ENCODE results near the gene SPATA24. TPM values are rescaled to one million over a fixed set of nuclear protein-coding genes. Genes with fewer than 3 reads are reported as not detected.

The SPATA24 gene
- total and polyA plus RNA-seq, 2 of the 13 experiments (the other 11 are each of a cell fraction or from before 2014, with no cell fraction given) = 6.0 to 11.1 TPM

GRCh38 chr5:139439013-139439903 is 35.4 kb upstream of the SPATA24 start, which contains the start of gene DNAJC18 (continued):
- TF ChIP-seq PATZ1 (CRISPR knock-in tag; IDR thresholded peaks at IDR 0.05) (peak; percentile 65), ZFP1 (CRISPR knock-in tag; IDR thresholded peaks at IDR 0.05) (no peak), ZBTB42 (CRISPR knock-in tag; IDR thresholded peaks at IDR 0.05) (no peak), ZNF609 (CRISPR knock-in tag; IDR thresholded peaks at IDR 0.05; ENCODE audit: borderline replicate concordance) (no peak), ZBTB3 (CRISPR knock-in tag; IDR thresholded peaks at IDR 0.05; ENCODE audit: borderline replicate concordance, low read depth) (no peak), ZNF737 (CRISPR knock-in tag; IDR thresholded peaks at IDR 0.05; ENCODE audit: borderline replicate concordance) (no peak), KLF16 (CRISPR knock-in tag; IDR thresholded peaks at IDR 0.05) (no peak; a peak in 2 of 4 replicates), ZNF776 (CRISPR knock-in tag; IDR thresholded peaks at IDR 0.05) (no peak), ZNF691 (CRISPR knock-in tag; IDR thresholded peaks at IDR 0.05; ENCODE audit: borderline replicate concordance, low read depth) (peak; percentile 40; the same call in 1 of the 2 replicates), THYN1 (CRISPR knock-in tag; IDR thresholded peaks at IDR 0.05; ENCODE audit: borderline replicate concordance, low read depth) (no peak), HOXA9 (CRISPR knock-in tag; IDR thresholded peaks at IDR 0.05; ENCODE audit: borderline replicate concordance) (no peak), ZFAT (CRISPR knock-in tag; conservative IDR thresholded peaks at IDR 0.05) (no peak), ARHGAP35 (CRISPR knock-in tag; IDR thresholded peaks at IDR 0.05; ENCODE audit: borderline replicate concordance) (no peak), ZNF816 (CRISPR knock-in tag; IDR thresholded peaks at IDR 0.05; ENCODE audit: borderline replicate concordance) (no peak), CEBPG (CRISPR knock-in tag; IDR thresholded peaks at IDR 0.05) (no peak), HNF1B (CRISPR knock-in tag; IDR thresholded peaks at IDR 0.05) (peak; percentile 73), TBX3 (IDR thresholded peaks at IDR 0.05; ENCODE audit: borderline replicate concordance) (no peak), IRX3 (CRISPR knock-in tag; IDR thresholded peaks at IDR 0.05; ENCODE audit: borderline replicate concordance, low read depth) (no peak), ZNF251 (CRISPR knock-in tag; IDR thresholded peaks at IDR 0.05) (no peak)

All from HepG2 (cell line).